ENCODE measurements around the gene CRACR2B. TPM values are rescaled to one million over a fixed set of nuclear protein-coding genes. Genes with fewer than 3 reads are reported as not detected.

CRACR2B gene
- total RNA-seq, 1 donor, result 0.43 TPM

DNA sequence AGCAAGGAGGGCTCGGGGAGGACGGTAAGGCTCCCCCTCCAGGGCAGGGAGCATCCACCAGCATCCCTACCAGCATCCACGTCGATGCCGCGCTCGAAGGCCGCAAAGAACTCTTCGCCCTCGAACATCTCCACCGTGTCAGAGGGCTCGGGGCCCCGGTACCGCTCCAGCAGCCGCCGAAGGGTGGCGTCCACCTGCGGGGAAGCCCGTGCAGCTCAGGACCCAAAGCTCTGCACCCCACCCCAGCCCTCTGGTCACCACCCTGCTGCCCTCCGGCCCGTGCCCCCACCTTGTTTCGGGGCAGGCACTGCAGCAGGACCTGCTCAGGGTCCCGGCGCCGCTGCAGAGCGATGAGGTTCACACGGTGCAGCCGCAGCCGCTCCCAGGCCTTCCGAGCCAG is 27.2 kb upstream of the CRACR2B start:
- no peak overlapping the region for H3K4me3 ChIP-seq (ENCODE audit: low read depth, low read length)
- TF ChIP-seq CTCF (IDR thresholded peaks at IDR 0.05; ENCODE audit: insufficient read depth, low read depth, low read length), result no peak
- no peak for DNase-seq (ENCODE audit: low read depth)

- no peak for DNase-seq (ENCODE audit: low read depth)
- no peak overlapping the region for H3K4me3 ChIP-seq (ENCODE audit: low read depth, low read length)
- TF ChIP-seq CTCF (IDR thresholded peaks at IDR 0.05; ENCODE audit: insufficient read depth, low read depth, low read length), result no peak
Observed at GRCh38 chr11:801097-801780, 26.5 kb upstream of the CRACR2B start.

GRCh38 chr11:802018-802617 is 25.6 kb upstream of the CRACR2B start:
- no peak overlapping the region for H3K4me3 ChIP-seq (ENCODE audit: low read depth, low read length)
- DNase-seq (ENCODE audit: low read depth), result no peak
- TF ChIP-seq CTCF (IDR thresholded peaks at IDR 0.05; ENCODE audit: insufficient read depth, low read depth, low read length), result no peak

DNA sequence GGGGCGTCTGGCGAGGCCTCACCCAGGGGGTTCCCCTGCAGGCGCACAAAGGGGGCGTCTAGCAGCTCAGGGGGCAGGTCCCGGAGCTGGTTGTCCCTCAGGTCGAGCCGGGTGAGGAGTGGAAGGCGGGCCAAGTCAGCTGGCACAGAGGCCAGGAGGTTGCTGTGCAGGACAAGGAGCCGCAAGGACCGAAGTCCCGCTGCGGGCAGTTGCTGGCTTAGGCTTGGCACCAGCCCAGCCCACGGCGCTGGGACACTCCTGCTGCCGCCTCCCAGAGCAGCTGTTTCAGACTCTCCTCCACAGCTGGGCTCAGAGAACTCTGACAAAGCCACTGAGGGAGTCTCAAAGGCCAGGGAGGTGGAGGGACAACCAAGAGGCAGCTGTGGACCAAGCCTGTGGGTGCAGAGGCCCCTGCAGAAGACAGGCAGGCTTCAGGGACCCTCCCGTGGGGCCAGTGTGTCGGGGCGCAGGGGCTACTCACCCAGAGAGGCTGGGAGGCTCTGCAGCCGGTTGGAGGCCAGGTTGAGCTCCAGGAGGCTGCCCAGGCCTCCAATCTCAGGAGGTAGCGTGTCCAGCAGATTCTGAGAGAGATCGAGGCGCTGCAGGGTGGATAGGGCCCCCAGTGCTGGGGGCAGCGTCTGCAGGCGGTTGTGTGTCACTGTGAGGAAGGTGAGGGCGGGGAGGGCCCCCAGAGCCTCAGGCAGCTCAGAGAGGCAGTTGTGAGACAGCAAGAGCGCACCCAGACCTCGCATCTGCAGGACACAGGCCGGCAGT is 24.8 kb upstream of the CRACR2B start:
- TF ChIP-seq CTCF (IDR thresholded peaks at IDR 0.05; ENCODE audit: insufficient read depth, low read depth, low read length), result no peak
- no peak overlapping the region for H3K4me3 ChIP-seq (ENCODE audit: low read depth, low read length)
- no peak for DNase-seq (ENCODE audit: low read depth)

- peak overlapping the region; percentile 68 for H3K4me3 ChIP-seq (ENCODE audit: low read depth, low read length)
- no peak for DNase-seq (ENCODE audit: low read depth)
- no peak for TF ChIP-seq CTCF (IDR thresholded peaks at IDR 0.05; ENCODE audit: insufficient read depth, low read depth, low read length)
Observed at GRCh38 chr11:803467-803742, 24.3 kb upstream of the CRACR2B start.

DNA sequence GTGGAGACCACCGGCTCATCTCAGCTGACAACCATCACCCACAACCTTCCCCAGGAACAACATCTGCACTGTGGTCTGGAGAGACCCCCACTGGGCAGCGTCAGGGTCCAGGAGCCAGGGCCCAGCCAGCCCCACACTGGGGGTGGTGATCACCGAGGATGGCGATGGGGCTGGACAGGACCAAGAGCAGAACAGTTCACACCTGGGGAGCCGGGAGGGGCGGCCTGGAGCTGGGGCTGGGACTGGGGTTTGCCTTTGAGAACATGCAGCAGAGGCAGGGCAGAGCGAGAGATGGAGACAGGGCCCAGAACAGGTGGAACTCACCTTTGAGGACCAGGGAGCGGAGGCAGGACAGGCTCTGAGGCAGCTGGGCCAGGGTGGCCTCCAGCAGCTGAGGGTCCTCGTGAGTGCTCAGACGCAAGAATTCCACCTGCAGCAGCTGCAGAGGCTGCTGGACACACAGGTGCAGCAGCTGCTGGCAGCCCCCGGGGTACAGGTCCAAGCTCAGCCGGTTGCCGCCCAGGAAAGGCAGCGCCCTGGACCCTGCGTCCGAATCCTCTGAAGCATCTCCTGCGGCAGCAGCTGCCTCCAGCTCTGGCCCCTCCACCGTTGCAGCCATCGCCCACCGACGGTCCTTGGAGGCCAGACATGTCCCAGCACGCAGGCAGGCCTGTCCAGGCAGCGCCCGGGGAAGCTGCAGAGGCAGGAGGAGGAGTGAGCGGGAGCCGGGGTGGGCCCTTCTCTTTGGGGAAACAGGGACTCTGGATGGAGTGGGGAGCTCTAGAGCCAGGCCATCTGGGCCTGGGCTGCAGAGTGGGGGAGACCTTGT is 23.7 kb upstream of the CRACR2B start:
- TF ChIP-seq CTCF (IDR thresholded peaks at IDR 0.05; ENCODE audit: insufficient read depth, low read depth, low read length), result no peak
- no peak for DNase-seq (ENCODE audit: low read depth)
- peak overlapping the region; percentile 68 for H3K4me3 ChIP-seq (ENCODE audit: low read depth, low read length)
